Vagina (tissue), 2 donors: Measurements from ENCODE around the gene TRIP4.

ENCODE experiments used
- POLR2A ChIP-seq, 2 donors: fragments of 450-650 bp; IDR thresholded peaks; one replicate each; pipeline ENCODE4 v1.6.1; 2017; ENCODE audit warnings: antibody characterized with exemption in 2 of 2, mild to moderate bottlenecking in 2 of 2, moderate library complexity in 2 of 2
- POLR2AphosphoS5 ChIP-seq, 2 donors: sonication (generic); formaldehyde crosslinking; IDR thresholded peaks; one replicate each; pipeline ENCODE4 v1.9.0; 2017; ENCODE audit warnings: antibody characterized with exemption in 2 of 2, mild to moderate bottlenecking in 2 of 2, low read depth in 1 of 2; ENCODE audit not compliant: insufficient read depth in 1 of 2
- TF ChIP-seq, protein P1 (sequence below), 3 experiments: fragments of 450-650 bp in 2 of 3; fragments of 200-600 bp in 1 of 3; sonication (generic) in 1 of 3; IDR thresholded peaks; one replicate each; pipeline ENCODE4 v1.5.1; 2017 to 2019; ENCODE audit warnings: antibody characterized with exemption in 3 of 3, mild to moderate bottlenecking in 2 of 3, moderate library complexity in 2 of 3

DNA sequence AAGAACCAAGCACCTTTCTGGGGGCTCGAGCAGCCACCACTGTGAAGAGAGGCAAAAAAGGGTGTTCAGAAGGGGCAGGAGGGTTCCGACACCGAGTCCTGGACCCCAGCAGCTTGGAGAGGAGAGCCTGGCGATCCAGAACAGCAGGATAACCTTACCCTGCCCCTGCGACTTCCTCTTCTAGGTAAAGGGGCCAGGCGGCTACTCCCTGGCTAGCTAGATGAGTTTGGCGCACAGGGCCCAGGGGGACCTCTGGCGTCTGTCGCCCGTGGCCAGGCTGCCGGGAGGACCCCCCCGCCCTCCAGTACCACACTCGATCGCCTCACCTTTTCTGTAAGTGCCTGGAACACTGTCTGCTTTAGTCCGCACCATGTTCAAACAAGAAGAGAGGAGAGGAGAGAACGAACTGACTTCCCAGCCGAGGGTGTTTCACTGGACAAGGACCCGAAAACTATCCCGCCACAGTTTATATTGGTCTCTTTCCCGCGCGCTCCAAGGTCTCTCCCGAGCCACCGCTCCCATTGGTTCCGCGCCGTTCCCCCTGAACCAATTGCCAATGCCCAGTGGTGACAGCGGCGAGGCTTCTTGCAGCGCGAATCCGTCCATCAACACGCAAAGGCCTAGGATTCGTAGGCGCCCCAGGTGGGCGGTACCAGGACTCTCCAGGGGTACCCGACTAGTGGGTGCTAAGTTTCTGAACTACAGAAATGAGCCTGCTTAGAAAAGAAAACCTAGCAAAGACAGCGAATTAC lies 6.5 kb upstream of the TRIP4 start, which contains the start of gene PCLAF:
- TF ChIP-seq, protein P1, sequence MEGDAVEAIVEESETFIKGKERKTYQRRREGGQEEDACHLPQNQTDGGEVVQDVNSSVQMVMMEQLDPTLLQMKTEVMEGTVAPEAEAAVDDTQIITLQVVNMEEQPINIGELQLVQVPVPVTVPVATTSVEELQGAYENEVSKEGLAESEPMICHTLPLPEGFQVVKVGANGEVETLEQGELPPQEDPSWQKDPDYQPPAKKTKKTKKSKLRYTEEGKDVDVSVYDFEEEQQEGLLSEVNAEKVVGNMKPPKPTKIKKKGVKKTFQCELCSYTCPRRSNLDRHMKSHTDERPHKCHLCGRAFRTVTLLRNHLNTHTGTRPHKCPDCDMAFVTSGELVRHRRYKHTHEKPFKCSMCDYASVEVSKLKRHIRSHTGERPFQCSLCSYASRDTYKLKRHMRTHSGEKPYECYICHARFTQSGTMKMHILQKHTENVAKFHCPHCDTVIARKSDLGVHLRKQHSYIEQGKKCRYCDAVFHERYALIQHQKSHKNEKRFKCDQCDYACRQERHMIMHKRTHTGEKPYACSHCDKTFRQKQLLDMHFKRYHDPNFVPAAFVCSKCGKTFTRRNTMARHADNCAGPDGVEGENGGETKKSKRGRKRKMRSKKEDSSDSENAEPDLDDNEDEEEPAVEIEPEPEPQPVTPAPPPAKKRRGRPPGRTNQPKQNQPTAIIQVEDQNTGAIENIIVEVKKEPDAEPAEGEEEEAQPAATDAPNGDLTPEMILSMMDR (IDR thresholded peaks at IDR 0.05) = peak in 1 of 3 experiments; percentile 10
- TF ChIP-seq POLR2A (IDR thresholded peaks at IDR 0.05) (no peak), POLR2AphosphoS5 (IDR thresholded peaks at IDR 0.05; ENCODE audit: insufficient read depth in 1 of 2, low read depth in 1 of 2) (peak; percentile 53 to 82)
